Occipital lobe (tissue), 2 donors: ENCODE measurements around the gene PTPRT. TPM values are rescaled to one million over a fixed set of nuclear protein-coding genes. Genes with fewer than 3 reads are reported as not detected.

Source experiments
- DNase-seq: peaks from one replicate; lab custom pipeline; 2025; lab: John Stamatoyannopoulos, UW
- total RNA-seq: library from RNA; depleted of rRNA; stranded (reverse); fragments of >200 nt; gene quantifications from one replicate; pipeline ENCODE4 v1.2.3, GENCODE V29; 2014

The PTPRT gene
- total RNA-seq, 1 donor from 2014 or later, result 17.8 TPM

DNA sequence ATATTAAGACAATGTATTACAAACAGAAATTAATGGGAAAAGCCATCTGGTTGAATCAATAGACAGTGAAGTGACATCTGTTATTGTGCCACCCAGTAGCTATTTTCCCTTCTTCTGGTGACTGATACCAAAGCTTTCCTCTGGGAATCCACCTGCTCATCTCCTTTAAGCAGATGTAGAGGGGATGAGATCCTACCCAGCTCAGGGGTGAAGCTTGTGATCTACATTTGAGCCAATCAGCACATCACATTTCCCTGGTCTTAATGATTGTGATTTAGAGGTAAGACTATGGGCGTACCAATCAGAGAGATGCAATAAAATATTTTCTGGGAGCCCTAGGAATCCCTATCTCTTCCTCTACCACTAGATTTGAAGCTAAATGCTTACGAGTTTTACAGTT is 782.9 kb downstream of the PTPRT start:
- no peak for DNase-seq

GRCh38 chr20:42402455-42402854 is 787.3 kb downstream of the PTPRT start:
- no peak for DNase-seq

GRCh38 chr20:42401613-42402012 is 788.1 kb downstream of the PTPRT start:
- DNase-seq, result no peak

DNA sequence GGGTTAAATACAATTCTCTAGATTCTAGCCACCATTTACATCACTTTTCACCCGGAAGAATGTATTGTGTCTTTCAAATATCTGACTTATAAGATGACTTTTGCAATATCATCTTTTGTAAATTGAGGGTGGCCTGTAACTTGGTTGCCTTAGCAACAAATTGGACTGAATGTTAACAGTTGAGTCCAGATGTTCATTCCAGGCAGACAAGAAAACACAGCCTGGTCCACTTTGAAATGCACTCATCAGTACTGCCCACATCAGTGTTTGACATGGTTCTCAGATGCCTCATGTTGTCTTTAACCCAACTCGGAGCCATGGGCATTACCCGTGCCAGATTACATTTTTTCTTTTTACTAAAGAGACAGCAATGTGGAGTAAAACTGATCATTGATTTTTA is 789.9 kb downstream of the PTPRT start:
- no peak for DNase-seq

DNA sequence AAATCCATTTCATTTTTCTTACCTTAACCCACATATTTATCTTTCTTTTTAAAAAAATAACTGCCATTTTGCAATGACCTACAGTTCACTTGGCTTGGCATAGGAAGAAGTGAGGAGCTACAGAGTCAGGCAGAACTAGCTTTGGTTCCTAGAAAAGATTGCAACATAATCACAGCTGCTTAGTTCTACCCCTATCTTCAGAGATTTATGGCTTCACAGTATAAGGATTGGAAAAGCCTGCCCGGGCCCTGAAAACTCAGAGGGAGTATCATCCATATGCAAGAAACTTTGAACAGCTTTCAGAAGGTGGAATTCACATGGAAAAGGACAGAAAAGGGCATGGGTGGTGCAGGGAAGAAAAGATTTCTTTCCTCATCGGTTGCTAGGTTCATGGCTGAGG is 797.3 kb downstream of the PTPRT start:
- no peak for DNase-seq

- DNase-seq, result no peak
These were observed 797.9 kb downstream of the PTPRT start for GRCh38 chr20:42391807-42392206.

DNA sequence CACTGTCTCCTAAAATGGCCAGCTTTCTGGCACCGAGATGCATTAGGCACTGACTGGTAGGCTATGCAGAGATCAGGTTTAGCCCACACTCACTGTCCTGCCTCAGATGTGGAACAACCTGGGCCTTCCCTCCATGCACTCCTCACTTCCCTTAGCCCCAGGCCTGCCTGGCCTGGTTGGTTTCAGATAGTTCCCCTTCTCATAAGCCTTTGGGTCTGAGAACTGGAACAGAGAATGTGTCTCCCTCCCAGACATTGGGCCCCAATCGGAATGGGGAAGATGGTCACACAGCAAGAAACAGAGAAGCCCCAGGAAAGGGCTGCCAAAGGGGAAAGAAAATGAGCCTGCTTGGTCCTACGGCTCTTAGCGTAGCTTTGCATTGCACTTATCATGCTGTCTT is 809.4 kb downstream of the PTPRT start:
- no peak for DNase-seq

GRCh38 chr20:42379385-42379784 is 810.3 kb downstream of the PTPRT start:
- no peak for DNase-seq

- no peak for DNase-seq
These were observed 810.9 kb downstream of the PTPRT start for GRCh38 chr20:42378826-42379225.

- DNase-seq, result no peak
These were observed 813.6 kb downstream of the PTPRT start for GRCh38 chr20:42376131-42376530.

DNA sequence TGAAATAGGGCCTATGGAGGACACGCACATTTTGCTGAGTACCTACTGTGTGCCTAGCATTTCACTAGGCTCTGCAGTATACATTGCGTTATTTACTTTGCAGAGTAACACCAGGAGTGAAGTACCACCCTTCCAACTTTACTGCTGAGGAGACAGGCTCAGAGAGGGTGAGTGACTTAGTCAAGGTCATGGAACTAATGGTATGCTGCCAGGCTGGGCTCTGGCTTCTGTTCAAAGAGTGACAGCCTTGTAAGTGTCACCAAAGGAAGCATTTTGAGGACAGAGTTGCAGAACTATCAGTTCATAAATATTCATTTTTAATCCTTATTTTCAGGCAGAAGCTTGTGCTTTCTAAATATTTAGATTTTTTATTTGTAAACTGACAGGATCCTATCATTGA is 816.7 kb downstream of the PTPRT start:
- DNase-seq, result no peak

- DNase-seq, result no peak
These were observed 819.6 kb downstream of the PTPRT start for GRCh38 chr20:42370075-42370474.

DNA sequence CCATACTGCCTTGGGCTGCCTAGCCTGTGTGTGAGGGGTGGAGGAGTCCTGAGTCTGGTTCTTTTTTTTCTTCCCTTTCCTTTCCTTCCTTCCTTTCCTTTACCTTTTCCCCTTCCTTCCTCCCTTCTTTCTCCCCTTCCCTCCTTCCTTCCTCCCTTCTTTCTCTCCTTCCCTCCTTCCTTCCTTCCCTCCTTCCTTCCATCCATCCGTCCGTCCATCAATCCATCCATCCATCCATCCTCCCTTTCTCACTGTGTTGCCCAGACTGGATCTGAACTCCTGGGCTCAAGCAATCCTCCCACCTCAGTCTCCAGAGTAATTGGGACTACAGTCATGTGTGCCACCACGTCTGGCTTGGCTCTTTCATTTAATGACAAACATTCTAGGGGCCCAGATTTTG is 820.8 kb downstream of the PTPRT start:
- DNase-seq, result no peak

- no peak for DNase-seq
These were observed 823.1 kb downstream of the PTPRT start for GRCh38 chr20:42366626-42367025.

DNA sequence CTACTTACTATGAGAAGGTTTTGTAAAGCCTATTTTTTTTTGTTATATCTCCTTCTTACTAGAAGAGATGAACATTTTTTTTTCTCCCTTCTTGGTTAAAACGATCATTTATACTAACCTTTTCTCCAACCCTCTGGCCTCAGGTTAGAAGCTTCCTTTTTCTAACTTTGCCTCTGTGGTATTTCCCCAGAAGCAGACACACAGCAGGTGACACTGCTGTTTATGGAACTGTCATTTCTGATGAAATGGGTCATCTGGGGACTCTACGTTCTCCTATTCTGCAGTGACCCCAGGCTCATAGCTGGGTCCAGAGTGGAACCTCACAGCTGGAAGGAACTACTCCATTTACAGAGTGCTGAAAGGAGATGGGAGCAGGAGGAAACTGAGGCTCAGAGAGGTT is 825.3 kb downstream of the PTPRT start:
- no peak for DNase-seq

- no peak for DNase-seq
These were observed 828.2 kb downstream of the PTPRT start for GRCh38 chr20:42361402-42361970.

- DNase-seq, result no peak
These were observed 829.1 kb downstream of the PTPRT start for GRCh38 chr20:42360621-42361020.

GRCh38 chr20:42359617-42360016 is 830.1 kb downstream of the PTPRT start:
- no peak for DNase-seq

DNA sequence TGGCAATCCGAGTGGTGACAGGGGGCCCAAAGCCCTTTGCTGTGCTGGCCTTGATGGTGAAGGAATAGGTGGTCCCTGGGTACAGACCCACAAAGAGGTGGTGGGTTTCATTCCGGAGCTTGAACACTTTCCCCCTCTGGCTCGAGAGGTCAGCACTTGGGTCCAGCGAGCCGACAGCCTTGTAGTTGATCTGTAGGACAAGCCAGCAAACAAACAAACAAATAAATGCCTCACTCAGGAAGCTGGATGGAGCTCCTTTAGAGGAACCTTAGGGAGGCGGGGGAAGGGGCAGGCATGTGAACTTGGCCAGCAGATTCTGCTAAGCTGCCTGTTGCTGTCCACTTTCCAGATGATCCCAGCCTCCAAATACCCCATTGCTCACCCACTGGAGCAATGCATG is 837.6 kb downstream of the PTPRT start:
- DNase-seq, result no peak

GRCh38 chr20:42350521-42350920 is 839.2 kb downstream of the PTPRT start:
- no peak for DNase-seq

DNA sequence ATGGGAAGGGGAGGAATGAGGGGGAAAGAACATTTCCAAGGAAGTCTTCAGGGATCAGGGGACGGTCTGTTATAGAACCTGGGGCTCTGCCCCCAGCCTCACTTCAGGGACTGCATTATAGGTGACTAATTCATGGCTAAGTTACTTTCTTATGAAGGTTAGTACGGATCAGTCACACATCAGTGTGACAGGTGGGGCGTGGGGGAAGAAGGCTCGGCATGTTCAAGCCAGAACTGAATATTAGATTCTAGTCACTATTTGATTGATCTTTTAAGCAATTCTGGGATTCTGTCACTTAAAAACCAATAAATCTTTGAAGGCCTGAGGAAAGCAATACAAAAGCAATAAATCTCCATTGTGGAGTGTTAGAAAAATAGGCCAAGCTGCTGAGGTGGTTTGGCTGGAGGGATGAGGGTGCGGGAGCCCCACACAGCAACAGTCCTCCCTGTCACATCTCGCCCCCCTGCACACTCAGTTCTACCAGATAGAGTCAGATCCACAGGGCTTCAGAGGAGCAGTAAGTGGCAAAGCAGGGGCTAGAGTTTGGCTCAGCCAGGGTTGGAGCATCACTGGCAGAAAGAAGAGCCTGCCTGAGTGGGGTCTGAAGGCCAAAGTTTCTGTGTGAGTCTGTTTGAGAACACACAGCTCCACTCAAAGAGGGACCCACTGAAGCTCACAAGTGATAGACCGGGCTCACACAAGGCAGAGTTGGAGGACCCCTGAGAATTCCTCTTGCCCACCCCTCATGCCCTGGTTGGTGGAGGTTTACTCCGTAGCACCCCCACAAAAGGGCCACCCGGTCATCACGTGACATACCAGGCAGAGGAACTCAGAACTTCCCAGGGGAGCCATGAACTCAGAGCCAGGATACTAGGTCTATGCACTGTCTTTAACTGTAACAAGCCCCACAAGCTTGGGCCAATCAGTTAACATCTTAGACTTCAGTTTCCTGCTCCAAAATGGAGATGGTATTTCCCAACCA is 843.2 kb downstream of the PTPRT start:
- DNase-seq, result no peak

- DNase-seq, result no peak
These were observed 848.1 kb downstream of the PTPRT start for GRCh38 chr20:42341654-42342053.

DNA sequence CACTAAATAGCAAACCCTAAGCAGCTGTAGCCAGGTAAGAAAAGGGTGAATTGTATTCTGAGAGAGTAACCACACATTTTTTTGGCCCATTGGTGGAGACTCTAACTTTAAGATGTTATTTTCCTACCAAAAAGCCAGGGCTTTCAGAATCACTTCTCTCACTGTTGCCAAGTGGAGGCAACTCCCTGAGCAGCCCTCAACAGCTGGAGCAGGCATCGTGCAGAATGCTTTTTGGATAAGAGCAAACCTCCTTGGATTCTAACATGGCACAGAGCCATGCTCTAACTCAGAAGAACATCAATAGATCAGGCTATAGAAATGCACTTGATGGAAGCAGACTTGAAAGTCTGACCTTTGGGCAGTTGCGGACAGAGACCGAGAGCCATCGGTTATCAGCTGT is 849.3 kb downstream of the PTPRT start:
- DNase-seq, result no peak
